ENCODE data around the gene TRIO. TPM values are rescaled to one million over a fixed set of nuclear protein-coding genes. Genes with fewer than 3 reads are reported as not detected.
A peak's percentile ranks its signal among the peaks of the same experiment; 100 is the strongest.

Gene TRIO
- total and polyA plus RNA-seq, 11 donors: 35.2 to 99.1 (median 58.4) TPM

DNA sequence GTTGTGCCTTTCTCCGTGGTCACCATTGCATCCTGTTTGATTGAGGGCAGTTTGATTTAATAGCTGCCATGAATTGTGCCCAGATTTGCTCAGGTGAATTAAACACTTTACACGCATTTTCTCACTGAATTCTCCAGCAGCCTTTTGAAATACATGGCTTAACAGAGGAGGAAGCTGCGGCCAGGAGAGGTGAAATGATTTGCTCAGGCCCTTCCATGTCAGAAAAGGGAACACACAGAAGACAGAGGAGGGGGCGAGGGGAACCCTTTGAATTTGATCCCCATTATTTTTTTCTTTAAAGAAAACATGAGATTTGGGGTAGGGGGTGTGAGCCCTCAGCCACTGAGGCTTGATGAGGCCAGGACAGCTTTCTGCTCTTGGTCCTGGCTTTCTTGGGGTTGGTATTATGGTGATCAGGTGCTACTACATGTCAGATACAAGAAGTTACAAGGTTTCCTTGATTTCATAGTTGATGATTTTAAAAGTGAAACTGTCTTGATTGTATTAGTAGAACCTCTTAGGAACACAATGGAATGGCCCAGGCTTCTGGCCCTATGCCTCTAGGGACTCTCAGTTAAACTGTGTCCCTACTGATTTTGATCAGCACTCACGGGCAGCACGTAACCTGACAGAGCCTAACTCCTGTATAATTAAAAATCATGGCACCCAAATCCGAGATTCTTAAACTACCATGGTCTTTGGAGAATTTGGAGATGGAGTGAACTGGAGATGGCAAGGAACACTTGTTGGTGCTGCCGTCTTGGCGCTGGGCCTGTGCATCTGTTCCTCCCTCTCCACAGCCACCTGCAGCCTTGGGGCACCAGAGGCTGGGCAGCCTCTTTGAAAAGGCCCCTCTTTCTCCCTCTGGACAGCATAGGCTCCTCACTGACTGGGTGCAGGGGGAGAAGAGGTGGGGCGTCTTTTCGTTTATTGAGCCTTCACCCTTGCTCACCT is 107.9 kb downstream of the TRIO start:
- peak overlapping the region; percentile 26 to 80 (median 70) for H3K27ac ChIP-seq

DNA sequence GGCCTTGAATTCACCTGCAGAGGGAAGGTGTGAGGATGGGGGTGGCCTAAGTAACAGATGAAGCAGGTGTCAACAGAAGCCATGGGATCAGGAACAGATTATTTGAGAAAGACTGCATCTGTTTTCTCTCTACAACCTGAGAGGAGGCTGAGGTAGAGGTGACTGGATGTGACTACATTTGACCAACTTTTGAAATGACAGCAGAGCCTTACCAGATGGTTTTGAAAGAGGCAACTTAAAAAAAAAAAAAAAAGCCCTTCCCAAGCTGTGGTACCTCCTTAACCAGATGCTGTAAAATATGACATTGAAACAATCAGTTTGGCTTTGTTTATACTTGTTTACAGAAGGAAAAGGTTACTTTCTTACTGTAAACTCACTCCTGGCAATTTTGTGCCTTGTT is 108.6 kb downstream of the TRIO start:
- no peak for ATAC-seq
- Histone ChIP-seq H3K4me3 (no peak overlapping the region), H3K4me1 (peaks cover 9 to 85% (median 55%) of the 10 kb centered on the region in 12 donors), H3K27me3 (no peaks in the 10 kb centered on the region), H3K36me3 (no peaks in the 10 kb centered on the region), H3K9me3 (peaks cover 0 to 7% (median 0%) of the 10 kb centered on the region in 12 donors), H3K27ac (peak overlapping the region in 11 of 12 donors; percentile 17 to 77 (median 68))
- no peak for DNase-seq
- TF ChIP-seq, protein P1, sequence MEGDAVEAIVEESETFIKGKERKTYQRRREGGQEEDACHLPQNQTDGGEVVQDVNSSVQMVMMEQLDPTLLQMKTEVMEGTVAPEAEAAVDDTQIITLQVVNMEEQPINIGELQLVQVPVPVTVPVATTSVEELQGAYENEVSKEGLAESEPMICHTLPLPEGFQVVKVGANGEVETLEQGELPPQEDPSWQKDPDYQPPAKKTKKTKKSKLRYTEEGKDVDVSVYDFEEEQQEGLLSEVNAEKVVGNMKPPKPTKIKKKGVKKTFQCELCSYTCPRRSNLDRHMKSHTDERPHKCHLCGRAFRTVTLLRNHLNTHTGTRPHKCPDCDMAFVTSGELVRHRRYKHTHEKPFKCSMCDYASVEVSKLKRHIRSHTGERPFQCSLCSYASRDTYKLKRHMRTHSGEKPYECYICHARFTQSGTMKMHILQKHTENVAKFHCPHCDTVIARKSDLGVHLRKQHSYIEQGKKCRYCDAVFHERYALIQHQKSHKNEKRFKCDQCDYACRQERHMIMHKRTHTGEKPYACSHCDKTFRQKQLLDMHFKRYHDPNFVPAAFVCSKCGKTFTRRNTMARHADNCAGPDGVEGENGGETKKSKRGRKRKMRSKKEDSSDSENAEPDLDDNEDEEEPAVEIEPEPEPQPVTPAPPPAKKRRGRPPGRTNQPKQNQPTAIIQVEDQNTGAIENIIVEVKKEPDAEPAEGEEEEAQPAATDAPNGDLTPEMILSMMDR (IDR thresholded peaks at IDR 0.05): no peak
- no peak for TF ChIP-seq POLR2A (IDR thresholded peaks at IDR 0.05)
- intact Hi-C loops (cut with DNase I): loop anchor here in 2 of 10 donors (5.0 to 10.0 kb wide), 2 partner anchors 47 to 49 kb away; no protein-coding TSS in a partner anchor

More for the DNA sequence above, 107.9 kb downstream of the TRIO start:
- peak in 1 of 5 donors; percentile 51 for DNase-seq
- peaks cover 0 to 4% (median 0%) of the 10 kb centered on the region in 12 donors for H3K9me3 ChIP-seq
- intact Hi-C loops (cut with DNase I): loop anchor here in 2 of 10 donors (5.0 to 10.0 kb wide), 2 partner anchors 46 to 49 kb away; no protein-coding TSS in a partner anchor
- ATAC-seq: peak in 1 of 4 donors; percentile 59
- H3K4me1 ChIP-seq: peaks cover 9 to 86% (median 58%) of the 10 kb centered on the region in 12 donors
- TF ChIP-seq, protein P1 (IDR thresholded peaks at IDR 0.05): no peak
- no peak for TF ChIP-seq POLR2A (IDR thresholded peaks at IDR 0.05)
- no peaks in the 10 kb centered on the region for H3K36me3 ChIP-seq
- H3K27me3 ChIP-seq: no peaks in the 10 kb centered on the region
- WGBS, 4 donors: 67 to 77% (median 71%) methylated on average over 11 of the region's 11 CpGs
- peak overlapping the region in 2 of 12 donors; percentile 8 to 14 for H3K4me3 ChIP-seq

DNA sequence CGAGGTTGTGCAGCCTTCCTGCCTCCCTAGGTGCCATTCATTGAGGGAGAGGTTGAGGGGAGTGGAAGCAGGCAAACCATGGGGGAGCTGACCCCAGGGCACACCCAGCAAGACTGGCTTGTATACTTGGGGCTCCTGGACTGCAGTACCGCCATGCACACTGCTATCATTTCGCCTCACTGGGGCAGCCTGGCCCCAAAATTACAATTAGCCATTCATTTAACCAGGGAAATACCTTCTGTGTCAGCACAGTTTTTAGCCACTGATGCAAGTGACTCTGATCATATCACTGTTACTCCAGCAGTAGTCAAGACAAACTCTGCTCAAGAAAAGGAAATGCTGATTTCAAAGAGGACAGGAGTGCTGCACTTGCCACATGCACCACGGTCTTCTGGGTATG is 109.7 kb downstream of the TRIO start:
- H3K27ac ChIP-seq: no peak overlapping the region
- H3K4me1 ChIP-seq: peaks cover 9 to 85% (median 63%) of the 10 kb centered on the region in 12 donors
- no peak overlapping the region for H3K4me3 ChIP-seq
- H3K9me3 ChIP-seq: peaks cover 0 to 7% (median 0%) of the 10 kb centered on the region in 12 donors
- intact Hi-C loops (cut with DNase I): loop anchor here in 2 of 10 donors (5.0 to 10.0 kb wide), 2 partner anchors 48 to 50 kb away; no protein-coding TSS in a partner anchor
- ATAC-seq: no peak
- TF ChIP-seq, protein P1 (IDR thresholded peaks at IDR 0.05): no peak
- TF ChIP-seq POLR2A (IDR thresholded peaks at IDR 0.05): no peak
- WGBS, 4 donors: 83 to 88% (median 86%) methylated on average over 4 of the region's 4 CpGs
- DNase-seq: no peak
- no peaks in the 10 kb centered on the region for H3K27me3 ChIP-seq
- H3K36me3 ChIP-seq: no peaks in the 10 kb centered on the region

DNA sequence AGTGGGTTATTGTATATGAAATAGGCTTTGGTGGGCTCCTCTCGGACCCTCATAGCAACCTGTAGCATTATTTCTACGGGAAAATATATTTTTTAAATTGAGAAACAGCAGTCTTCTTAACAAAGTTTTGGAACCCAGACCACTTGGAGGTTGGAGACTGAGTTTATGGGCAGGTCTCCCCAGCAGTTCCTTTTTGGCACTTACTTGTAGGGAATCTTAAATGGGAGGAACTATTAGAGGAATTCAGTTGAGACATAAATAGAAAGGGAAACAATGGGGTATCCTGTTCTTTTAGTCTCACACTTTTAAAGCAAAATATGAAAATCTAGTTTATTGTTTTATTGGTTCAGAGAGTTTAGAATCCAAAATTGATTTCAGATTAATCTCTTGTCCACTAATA is 111.5 kb downstream of the TRIO start:
- Histone ChIP-seq H3K27me3 (no peaks in the 10 kb centered on the region), H3K4me3 (peak overlapping the region in 2 of 12 donors; percentile 3 to 7), H3K9me3 (peaks cover 0 to 7% (median 0%) of the 10 kb centered on the region in 12 donors), H3K4me1 (peaks cover 9 to 94% (median 75%) of the 10 kb centered on the region in 12 donors), H3K36me3 (no peaks in the 10 kb centered on the region), H3K27ac (peak overlapping the region; percentile 36 to 74 (median 62))
- DNase-seq (no peak), ATAC-seq (no peak)
- intact Hi-C loops (cut with DNase I): loop anchor here in 3 of 10 donors (5.0 to 10.0 kb wide), 4 partner anchors 32 to 57 kb away; no protein-coding TSS in a partner anchor
- 63 to 83% (median 76%) methylated on average over 2 of the region's 2 CpGs for WGBS, 4 donors
- no peak for TF ChIP-seq POLR2A (IDR thresholded peaks at IDR 0.05)
- TF ChIP-seq, protein P1 (IDR thresholded peaks at IDR 0.05): no peak
